K562 (cell line): ENCODE results near the gene SAMD8. TPM values are rescaled to one million over a fixed set of nuclear protein-coding genes. Genes with fewer than 3 reads are reported as not detected.

Experiments used
- ATF1 ChIP-seq, 2 experiments: fragments of 450-650 bp in 1 of 2; IDR thresholded peaks; 2 replicates each; pipeline ENCODE4 v1.6.1; 2016; ENCODE audit warnings: missing compliant biosample characterization in 1 of 2, missing genetic modification characterization in 1 of 2
- ELF4 ChIP-seq: fragments of 450-650 bp; formaldehyde crosslinking; IDR thresholded peaks from 2 replicates; pipeline ENCODE4 v1.4.0; 2022; ENCODE audit warnings: missing genetic modification characterization
- KLF16 ChIP-seq: IDR thresholded peaks from 2 replicates; pipeline ENCODE4 v1.6.1; 2016; ENCODE audit warnings: antibody characterized with exemption
- MAZ ChIP-seq, 2 experiments: fragments of 450-650 bp in 1 of 2; sonication (generic) in 1 of 2; formaldehyde crosslinking; IDR thresholded peaks in 1 of 2; conservative IDR thresholded peaks in 1 of 2; 2 replicates each; pipeline versions ENCODE4 v1.4.0 to v1.5.0; 2020; ENCODE audit warnings: mild to moderate bottlenecking in 1 of 2, missing genetic modification reagents in 1 of 2
- MTA1 ChIP-seq: fragments of 450-650 bp; IDR thresholded peaks from 2 replicates; pipeline ENCODE4 v1.6.1; 2017; ENCODE audit warnings: borderline replicate concordance
- POLR2B ChIP-seq: fragments of 450-650 bp; IDR thresholded peaks from 2 replicates; pipeline ENCODE4 v1.6.1; 2018; ENCODE audit warnings: low read depth; ENCODE audit not compliant: partially characterized antibody
- RAD21 ChIP-seq, 2 experiments: fragments of 250-450 bp in 1 of 2; fragments of 450-650 bp in 1 of 2; sonication (Bioruptor Pico) in 1 of 2; formaldehyde crosslinking in 1 of 2; IDR thresholded peaks in 1 of 2; conservative IDR thresholded peaks in 1 of 2; 2 replicates each; pipeline versions ENCODE4 v1.4.0 to v1.8.0; 2020 to 2022; ENCODE audit warnings: mild to moderate bottlenecking in 2 of 2, moderate library complexity in 1 of 2
- SIN3B ChIP-seq: fragments of 450-650 bp; IDR thresholded peaks from 2 replicates; pipeline ENCODE4 v1.6.1; 2017; ENCODE audit warnings: low read depth, mild to moderate bottlenecking, moderate library complexity
- ZNF121 ChIP-seq: sonication (generic); formaldehyde crosslinking; conservative IDR thresholded peaks from 2 replicates; pipeline ENCODE4 v1.8.0; 2022; ENCODE audit warnings: missing genetic modification reagents
- ZNF586 ChIP-seq: fragments of 450-650 bp; formaldehyde crosslinking; conservative IDR thresholded peaks from 2 replicates; pipeline ENCODE4 v1.4.0; 2020; ENCODE audit warnings: mild to moderate bottlenecking, moderate library complexity
- polyA plus RNA-seq, 8 experiments: library from polyadenylated mRNA; depleted of rRNA in 4 of 8; stranded (reverse) in 5 of 8; unstranded in 3 of 8; fragments of >200 nt; fragmentation: Nextera tagmentation in 2 of 8; fragmentation: Illumina TruSeq in 1 of 8; extraction: Ambion mirVana in 2 of 8; extraction: Trizol in 1 of 8; gene quantifications; 2 replicates each; pipeline versions ENCODE4 v1.2.1 to v1.2.3, GENCODE V29; 2011 to 2014; ENCODE audit warnings: inconsistent platforms in 1 of 8, missing spikeins in 1 of 8
- total RNA-seq, 7 experiments: library from RNA; depleted of rRNA in 6 of 7; stranded (reverse); fragments of >200 nt in 6 of 7; fragmentation: Illumina TruSeq in 2 of 7; extraction: Trizol in 2 of 7; gene quantifications; 2 replicates each; pipeline versions ENCODE4 v1.2.1 to v1.2.3, GENCODE V29; 2011 to 2021; ENCODE audit warnings: low replicate concordance in 1 of 7
- TF ChIP-seq, protein P1 (sequence below): fragments of 450-650 bp; IDR thresholded peaks from 2 replicates; pipeline ENCODE4 v1.7.1; 2018; ENCODE audit warnings: mild to moderate bottlenecking, low read depth; ENCODE audit not compliant: partially characterized antibody
- TF ChIP-seq, protein P2 (sequence below), 2 experiments: fragments of 450-650 bp; IDR thresholded peaks; 2 replicates each; pipeline ENCODE4 v1.6.1; 2016
- TF ChIP-seq, protein P3 (sequence below), 2 experiments: fragments of 450-650 bp; formaldehyde crosslinking in 1 of 2; IDR thresholded peaks; 2 replicates each; pipeline versions ENCODE4 v1.4.0 to v1.6.1; 2014 to 2020; ENCODE audit warnings: mild to moderate bottlenecking in 2 of 2, borderline replicate concordance in 1 of 2, low read depth in 1 of 2

SAMD8 gene
- total and polyA plus RNA-seq, 9 of the 15 experiments (the other 6 are each of a cell fraction or from before 2014, with no cell fraction given), result 2.7 to 16.1 (median 6.2) TPM

DNA sequence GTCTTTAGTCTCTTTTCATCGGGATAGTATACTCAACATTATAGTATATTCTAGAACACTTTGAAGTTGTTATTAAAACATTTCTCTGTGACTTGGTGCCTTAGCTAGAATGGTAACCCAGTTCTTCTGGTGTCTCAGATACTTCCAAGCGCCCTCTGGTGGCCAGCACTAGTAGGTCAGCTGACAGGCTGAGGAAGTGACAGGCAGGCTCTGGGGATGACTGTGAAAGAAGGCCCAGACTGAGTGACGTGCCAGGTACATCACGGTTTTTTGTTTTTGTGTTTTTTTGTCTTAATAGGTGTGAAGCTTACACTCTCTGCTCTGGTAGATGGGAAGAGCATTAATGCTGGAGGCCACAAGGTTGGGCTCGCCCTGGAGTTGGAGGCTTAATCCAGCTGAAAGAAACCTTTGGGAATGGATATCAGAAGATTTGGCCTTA lies 119.2 kb downstream of the SAMD8 start (continued):
- TF ChIP-seq, protein P1, sequence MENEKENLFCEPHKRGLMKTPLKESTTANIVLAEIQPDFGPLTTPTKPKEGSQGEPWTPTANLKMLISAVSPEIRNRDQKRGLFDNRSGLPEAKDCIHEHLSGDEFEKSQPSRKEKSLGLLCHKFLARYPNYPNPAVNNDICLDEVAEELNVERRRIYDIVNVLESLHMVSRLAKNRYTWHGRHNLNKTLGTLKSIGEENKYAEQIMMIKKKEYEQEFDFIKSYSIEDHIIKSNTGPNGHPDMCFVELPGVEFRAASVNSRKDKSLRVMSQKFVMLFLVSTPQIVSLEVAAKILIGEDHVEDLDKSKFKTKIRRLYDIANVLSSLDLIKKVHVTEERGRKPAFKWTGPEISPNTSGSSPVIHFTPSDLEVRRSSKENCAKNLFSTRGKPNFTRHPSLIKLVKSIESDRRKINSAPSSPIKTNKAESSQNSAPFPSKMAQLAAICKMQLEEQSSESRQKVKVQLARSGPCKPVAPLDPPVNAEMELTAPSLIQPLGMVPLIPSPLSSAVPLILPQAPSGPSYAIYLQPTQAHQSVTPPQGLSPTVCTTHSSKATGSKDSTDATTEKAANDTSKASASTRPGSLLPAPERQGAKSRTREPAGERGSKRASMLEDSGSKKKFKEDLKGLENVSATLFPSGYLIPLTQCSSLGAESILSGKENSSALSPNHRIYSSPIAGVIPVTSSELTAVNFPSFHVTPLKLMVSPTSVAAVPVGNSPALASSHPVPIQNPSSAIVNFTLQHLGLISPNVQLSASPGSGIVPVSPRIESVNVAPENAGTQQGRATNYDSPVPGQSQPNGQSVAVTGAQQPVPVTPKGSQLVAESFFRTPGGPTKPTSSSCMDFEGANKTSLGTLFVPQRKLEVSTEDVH, result peak; percentile 41
- TF ChIP-seq, protein P2, sequence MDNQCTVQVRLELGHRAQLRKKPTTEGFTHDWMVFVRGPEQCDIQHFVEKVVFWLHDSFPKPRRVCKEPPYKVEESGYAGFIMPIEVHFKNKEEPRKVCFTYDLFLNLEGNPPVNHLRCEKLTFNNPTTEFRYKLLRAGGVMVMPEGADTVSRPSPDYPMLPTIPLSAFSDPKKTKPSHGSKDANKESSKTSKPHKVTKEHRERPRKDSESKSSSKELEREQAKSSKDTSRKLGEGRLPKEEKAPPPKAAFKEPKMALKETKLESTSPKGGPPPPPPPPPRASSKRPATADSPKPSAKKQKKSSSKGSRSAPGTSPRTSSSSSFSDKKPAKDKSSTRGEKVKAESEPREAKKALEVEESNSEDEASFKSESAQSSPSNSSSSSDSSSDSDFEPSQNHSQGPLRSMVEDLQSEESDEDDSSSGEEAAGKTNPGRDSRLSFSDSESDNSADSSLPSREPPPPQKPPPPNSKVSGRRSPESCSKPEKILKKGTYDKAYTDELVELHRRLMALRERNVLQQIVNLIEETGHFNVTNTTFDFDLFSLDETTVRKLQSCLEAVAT (IDR thresholded peaks at IDR 0.05), result no peak
- TF ChIP-seq, protein P3, sequence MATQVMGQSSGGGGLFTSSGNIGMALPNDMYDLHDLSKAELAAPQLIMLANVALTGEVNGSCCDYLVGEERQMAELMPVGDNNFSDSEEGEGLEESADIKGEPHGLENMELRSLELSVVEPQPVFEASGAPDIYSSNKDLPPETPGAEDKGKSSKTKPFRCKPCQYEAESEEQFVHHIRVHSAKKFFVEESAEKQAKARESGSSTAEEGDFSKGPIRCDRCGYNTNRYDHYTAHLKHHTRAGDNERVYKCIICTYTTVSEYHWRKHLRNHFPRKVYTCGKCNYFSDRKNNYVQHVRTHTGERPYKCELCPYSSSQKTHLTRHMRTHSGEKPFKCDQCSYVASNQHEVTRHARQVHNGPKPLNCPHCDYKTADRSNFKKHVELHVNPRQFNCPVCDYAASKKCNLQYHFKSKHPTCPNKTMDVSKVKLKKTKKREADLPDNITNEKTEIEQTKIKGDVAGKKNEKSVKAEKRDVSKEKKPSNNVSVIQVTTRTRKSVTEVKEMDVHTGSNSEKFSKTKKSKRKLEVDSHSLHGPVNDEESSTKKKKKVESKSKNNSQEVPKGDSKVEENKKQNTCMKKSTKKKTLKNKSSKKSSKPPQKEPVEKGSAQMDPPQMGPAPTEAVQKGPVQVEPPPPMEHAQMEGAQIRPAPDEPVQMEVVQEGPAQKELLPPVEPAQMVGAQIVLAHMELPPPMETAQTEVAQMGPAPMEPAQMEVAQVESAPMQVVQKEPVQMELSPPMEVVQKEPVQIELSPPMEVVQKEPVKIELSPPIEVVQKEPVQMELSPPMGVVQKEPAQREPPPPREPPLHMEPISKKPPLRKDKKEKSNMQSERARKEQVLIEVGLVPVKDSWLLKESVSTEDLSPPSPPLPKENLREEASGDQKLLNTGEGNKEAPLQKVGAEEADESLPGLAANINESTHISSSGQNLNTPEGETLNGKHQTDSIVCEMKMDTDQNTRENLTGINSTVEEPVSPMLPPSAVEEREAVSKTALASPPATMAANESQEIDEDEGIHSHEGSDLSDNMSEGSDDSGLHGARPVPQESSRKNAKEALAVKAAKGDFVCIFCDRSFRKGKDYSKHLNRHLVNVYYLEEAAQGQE (IDR thresholded peaks at IDR 0.05; ENCODE audit: borderline replicate concordance), result peak; percentile 75
- TF ChIP-seq, protein P3 (CRISPR knock-in tag; IDR thresholded peaks at IDR 0.05; ENCODE audit: low read depth), result no peak
- TF ChIP-seq MTA1 (0 out of 2 replicates have a peak, but pooled peaks have one; percentile 16), SIN3B (no peak), RAD21 (CRISPR knock-in tag; conservative IDR thresholded peaks at IDR 0.05 in 1 of 2, IDR thresholded peaks at IDR 0.05 in 1 of 2) (peak; percentile 74 to 84), ZNF586 (CRISPR knock-in tag) (no peak), KLF16 (peak; percentile 26; the same call in 1 of the 2 replicates), POLR2B (peak; percentile 61), ZNF121 (CRISPR knock-in tag) (no peak), ATF1 (CRISPR knock-in tag; IDR thresholded peaks at IDR 0.05) (no peak), ATF1 (tag; IDR thresholded peaks at IDR 0.05) (peak; percentile 72; the same call in 1 of the 2 replicates), ELF4 (CRISPR knock-in tag) (0 out of 2 replicates have a peak, but pooled peaks have one; percentile 81), MAZ (CRISPR knock-in tag; conservative IDR thresholded peaks at IDR 0.05 in 1 of 2, IDR thresholded peaks at IDR 0.05 in 1 of 2) (peak in 1 of 2 experiments; percentile 36; a peak in 1 of 4 replicates)
